Stimulated activated CD8-positive, alpha-beta memory T cell treated with anti-CD3 and anti-CD28 coated beads, Interleukin-12 subunit alpha, Interleukin-12 subunit beta, amount 100 ng/mL, for 4 hours (primary cell): Measurements from ENCODE around the gene EMP3.
"Not testable (repeated sequence)": the region's sequence is repeated elsewhere in the genome, so short reads cannot be mapped to it uniquely, and the experiment has no call there.

ENCODE experiments used
- DNase-seq: peaks from one replicate; pipeline ENCODE4 v3.0.0-alpha.2; 2020; ENCODE audit warnings: low read depth

Gene EMP3

GRCh38 chr19:48348045-48348444, 22.7 kb downstream of the EMP3 start:
- no peak for DNase-seq

GRCh38 chr19:48348737-48349136, 23.4 kb downstream of the EMP3 start:
- DNase-seq = no peak

GRCh38 chr19:48350856-48351255, 25.5 kb downstream of the EMP3 start:
- no peak for DNase-seq

GRCh38 chr19:48351341-48351752, 26.0 kb downstream of the EMP3 start:
- peak; percentile 52 for DNase-seq

GRCh38 chr19:48353677-48354076, 28.3 kb downstream of the EMP3 start:
- no peak for DNase-seq

GRCh38 chr19:48354332-48354992, 29.1 kb downstream of the EMP3 start:
- DNase-seq = no peak

GRCh38 chr19:48355365-48355954, 30.1 kb downstream of the EMP3 start:
- DNase-seq = no peak

GRCh38 chr19:48359123-48359522, 33.8 kb downstream of the EMP3 start:
- no peak for DNase-seq

GRCh38 chr19:48361912-48362311, 36.6 kb downstream of the EMP3 start:
- no peak for DNase-seq

- DNase-seq = peak; percentile 73
Observed at GRCh38 chr19:48362716-48363499, 37.6 kb downstream of the EMP3 start.

GRCh38 chr19:48363500-48363809, 38.1 kb downstream of the EMP3 start:
- DNase-seq = no peak

- peak; percentile 96 for DNase-seq
Observed at GRCh38 chr19:48363810-48364597, 38.7 kb downstream of the EMP3 start, which contains the start of the genes SYNGR4 and TMEM143. TSS of gene SYNGR4 (plus strand) at chr19:48364367. CDS start at chr19:48365843, 1,476 bp downstream. TSS of gene TMEM143 (minus strand) at chr19:48363940. CDS start at chr19:48363920, 20 bp downstream.

GRCh38 chr19:48364598-48365348, 39.4 kb downstream of the EMP3 start:
- no peak for DNase-seq

GRCh38 chr19:48365602-48366001, 40.2 kb downstream of the EMP3 start:
- DNase-seq = no peak

GRCh38 chr19:48367855-48368254, 42.5 kb downstream of the EMP3 start:
- no peak for DNase-seq

GRCh38 chr19:48368936-48369335, 43.6 kb downstream of the EMP3 start:
- no peak for DNase-seq

GRCh38 chr19:48370955-48371354, 45.6 kb downstream of the EMP3 start:
- DNase-seq = no peak

GRCh38 chr19:48371367-48371766, 46.0 kb downstream of the EMP3 start:
- no peak for DNase-seq

- DNase-seq = not testable (repeated sequence)
Observed at GRCh38 chr19:48371771-48372170, 46.4 kb downstream of the EMP3 start.

- no peak for DNase-seq
Observed at GRCh38 chr19:48372904-48373303, 47.6 kb downstream of the EMP3 start.

GRCh38 chr19:48373567-48373966, 48.2 kb downstream of the EMP3 start:
- no peak for DNase-seq

GRCh38 chr19:48378194-48378570, 52.8 kb downstream of the EMP3 start:
- no peak for DNase-seq
